Inflammatory macrophage (primary cell): ENCODE results near the gene ASAP3.

Source experiments
- DNase-seq, 2 donors: peaks; one replicate each; pipeline ENCODE4 v3.0.0-alpha.2; 2020 to 2022

Gene ASAP3

GRCh38 chr1:23422241-23422877 lies 61.6 kb downstream of the ASAP3 start:
- peak; percentile 81 to 90 for DNase-seq

DNA sequence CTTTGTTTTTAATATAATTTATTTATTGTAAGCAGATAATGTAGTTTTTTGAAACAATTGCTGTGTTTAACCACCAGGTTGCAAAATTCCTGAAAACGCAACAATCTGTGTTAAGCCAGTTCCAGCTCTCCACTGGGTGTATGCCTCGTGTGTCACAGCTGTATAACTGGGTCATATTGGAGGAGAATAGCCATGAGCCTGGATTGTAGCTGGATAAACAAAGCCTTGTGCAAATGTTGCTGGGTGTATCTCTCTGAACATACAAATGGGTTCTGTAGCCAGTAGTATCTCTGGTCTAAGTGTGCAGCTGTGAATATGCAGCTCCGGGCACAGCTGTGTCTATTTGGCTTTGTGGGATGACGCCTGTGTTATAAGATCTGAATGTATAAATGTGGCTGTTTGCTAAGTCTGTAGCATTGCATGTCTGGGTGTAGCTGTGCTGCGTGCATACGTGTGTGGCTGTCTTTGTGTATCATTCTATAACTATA lies 62.2 kb downstream of the ASAP3 start:
- DNase-seq = peak; percentile 23 to 49

DNA sequence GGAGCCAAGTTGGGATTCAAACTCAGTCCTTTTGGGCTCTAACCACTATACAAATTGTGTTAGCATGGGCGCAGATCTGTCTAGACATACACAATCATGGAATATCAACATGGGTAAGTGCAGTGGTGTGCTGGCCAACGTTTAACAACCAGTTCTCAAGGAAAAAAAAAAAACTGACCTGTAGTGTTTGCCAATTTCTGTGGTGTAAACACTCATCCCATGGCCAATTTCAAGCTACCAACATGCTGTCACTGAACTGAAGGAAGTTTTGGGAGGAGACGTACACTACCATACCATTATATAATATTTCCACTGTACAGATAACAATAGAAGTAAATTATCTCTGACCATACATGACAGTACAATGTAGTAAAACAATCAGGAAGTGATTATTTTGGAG lies 62.6 kb downstream of the ASAP3 start:
- no peak for DNase-seq

- DNase-seq = no peak
These were observed 63.2 kb downstream of the ASAP3 start for GRCh38 chr1:23420778-23421177.

DNA sequence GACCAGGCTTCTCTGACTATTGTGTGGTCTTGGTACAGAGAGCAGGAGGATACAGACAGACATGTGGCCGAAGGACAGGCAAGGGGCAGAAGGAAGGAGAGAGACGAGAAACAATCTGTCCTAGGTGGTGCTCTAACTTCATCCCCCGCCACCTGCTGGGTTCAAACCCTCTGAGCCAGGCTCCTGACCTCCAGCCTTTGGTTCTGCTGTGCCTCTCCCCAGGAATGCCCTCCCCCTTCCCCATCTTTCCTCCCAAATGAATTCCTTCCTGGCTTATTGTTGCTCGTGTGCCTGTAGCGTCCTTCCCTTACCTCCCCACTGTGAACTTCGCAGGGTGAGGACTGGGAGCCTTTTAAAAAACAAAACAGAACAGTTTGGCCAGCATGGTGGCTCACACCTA lies 64.8 kb downstream of the ASAP3 start:
- DNase-seq = no peak

- DNase-seq = no peak
These were observed 66.4 kb downstream of the ASAP3 start for GRCh38 chr1:23417570-23417969.

GRCh38 chr1:23416964-23417363 lies 67.0 kb downstream of the ASAP3 start:
- no peak for DNase-seq

- no peak for DNase-seq
These were observed 75.1 kb downstream of the ASAP3 start for GRCh38 chr1:23408797-23409290.

- no peak for DNase-seq
These were observed 76.9 kb downstream of the ASAP3 start for GRCh38 chr1:23407016-23407630.

GRCh38 chr1:23405946-23406345 lies 78.0 kb downstream of the ASAP3 start:
- DNase-seq = no peak

DNA sequence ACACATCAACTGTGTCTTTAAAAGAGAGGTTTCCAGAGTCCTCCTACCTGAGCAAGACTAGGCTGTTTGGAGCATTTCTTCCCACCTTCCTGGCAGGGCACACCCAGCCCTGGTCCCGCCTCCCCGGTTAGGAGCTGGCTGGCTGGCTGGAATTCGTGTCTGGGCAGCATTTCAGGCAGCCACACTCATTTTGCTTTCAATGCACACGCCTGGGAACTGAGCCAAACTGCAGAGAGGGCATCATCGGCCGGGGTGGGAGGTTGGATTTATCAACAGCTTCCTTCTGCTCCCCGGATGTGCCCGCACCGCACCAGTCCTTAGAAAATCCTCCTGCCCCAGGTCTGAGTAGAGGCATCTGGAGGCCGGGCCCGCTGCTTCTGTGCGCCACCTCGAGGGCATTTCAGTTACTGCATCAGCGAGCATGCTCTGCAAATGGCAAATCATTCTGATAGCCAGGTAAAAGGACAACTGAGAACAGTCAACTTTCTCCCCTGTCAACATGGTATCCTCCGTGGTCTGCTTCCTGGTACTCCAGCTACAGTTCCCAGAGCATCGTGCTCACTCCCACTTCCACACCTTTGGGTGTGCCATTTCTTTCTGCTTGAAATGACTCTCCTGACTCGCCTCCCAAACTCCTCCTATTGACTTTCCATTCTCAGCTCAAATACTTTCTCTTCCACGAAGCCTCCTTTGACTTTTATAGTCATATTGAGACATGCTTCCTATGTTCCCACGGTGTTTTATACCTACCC lies 80.1 kb downstream of the ASAP3 start:
- peak; percentile 76 for DNase-seq

DNA sequence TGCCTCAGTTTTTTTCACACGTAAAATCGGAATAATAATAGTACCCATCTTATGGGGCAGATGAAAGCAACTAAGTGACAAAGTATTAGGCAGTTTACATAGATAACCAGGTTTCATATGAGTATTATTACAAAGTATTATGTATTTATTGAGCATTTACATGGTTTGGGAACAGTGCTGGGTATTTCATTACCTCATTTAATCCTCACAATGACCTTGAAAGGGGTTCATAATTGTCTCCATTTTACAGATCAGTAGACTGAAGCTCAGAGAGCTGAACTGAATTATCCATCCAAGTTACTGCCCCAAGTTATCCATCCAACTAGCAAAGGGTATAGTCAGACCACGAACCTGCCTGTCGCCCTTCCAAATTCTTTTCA lies 80.6 kb downstream of the ASAP3 start:
- no peak for DNase-seq

- peak in 1 of 2 donors; percentile 13 for DNase-seq
These were observed 81.0 kb downstream of the ASAP3 start for GRCh38 chr1:23403038-23403336.

DNA sequence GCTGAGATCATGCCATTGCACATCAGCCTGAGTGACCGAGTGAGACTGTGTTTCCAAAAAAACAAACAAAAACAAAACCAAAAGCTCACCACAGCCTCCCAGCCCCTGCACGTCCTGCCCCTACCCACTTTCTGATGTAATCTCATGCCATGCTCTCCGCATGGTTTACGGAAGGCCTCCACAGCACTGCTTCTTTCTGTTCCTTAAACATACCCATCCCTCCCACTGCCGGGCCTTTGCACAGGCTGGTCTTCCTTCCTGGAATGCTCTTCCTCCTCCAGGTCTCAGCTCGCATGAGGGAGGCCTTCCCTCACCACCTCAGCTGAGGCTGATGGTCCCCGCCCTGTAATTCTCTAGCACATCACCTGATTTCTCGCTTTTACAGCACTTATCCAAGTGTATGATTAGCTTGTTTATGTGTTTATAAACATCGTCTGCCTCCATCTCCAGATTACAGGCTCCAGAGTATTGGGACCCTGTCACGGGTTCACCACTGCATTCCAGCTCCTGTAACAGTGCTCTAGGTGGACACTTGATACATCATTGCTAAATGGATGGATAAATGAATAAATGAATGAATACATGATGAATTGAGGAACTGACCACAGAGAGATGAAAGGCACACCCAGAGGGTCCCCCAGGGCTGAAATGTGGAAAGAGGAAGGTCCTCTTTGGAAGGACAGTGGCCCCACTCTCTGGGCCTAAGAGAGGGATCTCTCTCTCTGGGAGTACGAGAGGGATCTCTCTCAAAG lies 81.5 kb downstream of the ASAP3 start:
- peak; percentile 91 for DNase-seq

- DNase-seq = no peak
These were observed 82.7 kb downstream of the ASAP3 start for GRCh38 chr1:23401313-23401712.

DNA sequence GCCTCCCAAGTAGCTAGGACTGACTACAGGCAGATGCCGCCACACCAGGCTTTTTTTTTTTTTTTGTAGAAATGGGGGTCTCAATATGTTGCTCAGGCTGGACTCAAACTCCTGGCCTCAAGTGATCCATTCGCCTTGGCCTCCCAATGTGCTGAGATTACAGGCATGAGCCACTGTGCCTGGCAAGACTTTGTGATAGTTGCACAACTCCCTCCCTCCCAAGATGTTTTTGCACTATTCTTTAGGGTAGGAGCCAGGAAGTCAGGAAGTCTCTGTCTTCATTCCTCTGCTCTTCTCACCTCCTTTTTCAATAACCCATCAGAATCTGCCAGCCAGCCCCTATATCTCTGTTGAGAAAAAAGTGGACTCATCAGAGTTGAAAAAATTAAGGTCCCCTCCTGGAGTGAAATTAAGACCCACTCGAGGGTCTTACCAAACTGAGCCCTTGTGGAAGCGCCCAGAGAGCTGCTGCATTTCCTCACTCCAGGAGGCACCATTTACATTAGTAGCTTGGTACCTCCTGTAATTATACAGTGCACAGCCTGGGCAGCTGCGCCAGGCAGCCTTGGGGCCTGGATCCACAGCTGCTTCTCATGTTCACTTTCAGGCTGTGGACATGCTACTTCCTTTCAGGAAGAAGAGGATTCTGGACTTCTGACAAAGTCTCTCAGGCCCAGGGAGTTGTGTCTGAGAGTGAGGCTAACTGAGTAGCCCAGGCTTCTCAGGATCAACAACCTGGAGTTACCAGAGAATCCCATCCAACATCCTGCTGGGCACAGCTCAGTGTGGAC lies 83.5 kb downstream of the ASAP3 start:
- peak in 1 of 2 donors; percentile 23 for DNase-seq

GRCh38 chr1:23399229-23399628 lies 84.8 kb downstream of the ASAP3 start:
- DNase-seq = no peak

GRCh38 chr1:23397908-23398307 lies 86.1 kb downstream of the ASAP3 start:
- DNase-seq = no peak

GRCh38 chr1:23396380-23396779 lies 87.6 kb downstream of the ASAP3 start:
- no peak for DNase-seq

DNA sequence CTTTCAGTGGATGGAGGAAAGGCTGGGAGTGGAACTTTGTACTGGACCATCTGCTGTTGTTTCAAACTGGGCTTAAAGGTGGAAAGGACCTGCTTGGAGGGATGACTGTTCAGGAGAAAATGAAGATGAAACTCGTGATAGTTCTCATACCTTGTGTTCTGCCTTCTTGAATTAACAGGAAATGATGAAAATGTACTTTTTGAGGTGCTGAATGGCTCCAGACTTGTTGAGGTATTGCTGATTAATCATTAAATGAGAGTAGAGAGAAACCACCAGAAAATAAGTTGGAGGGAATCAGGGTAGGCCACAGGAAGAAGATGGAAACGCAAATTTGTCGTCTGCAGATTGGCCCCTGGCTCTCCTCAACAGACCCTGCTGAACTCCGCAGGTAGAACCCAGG lies 88.1 kb downstream of the ASAP3 start:
- DNase-seq = no peak

- DNase-seq = no peak
These were observed 88.7 kb downstream of the ASAP3 start for GRCh38 chr1:23395154-23395724.

DNA sequence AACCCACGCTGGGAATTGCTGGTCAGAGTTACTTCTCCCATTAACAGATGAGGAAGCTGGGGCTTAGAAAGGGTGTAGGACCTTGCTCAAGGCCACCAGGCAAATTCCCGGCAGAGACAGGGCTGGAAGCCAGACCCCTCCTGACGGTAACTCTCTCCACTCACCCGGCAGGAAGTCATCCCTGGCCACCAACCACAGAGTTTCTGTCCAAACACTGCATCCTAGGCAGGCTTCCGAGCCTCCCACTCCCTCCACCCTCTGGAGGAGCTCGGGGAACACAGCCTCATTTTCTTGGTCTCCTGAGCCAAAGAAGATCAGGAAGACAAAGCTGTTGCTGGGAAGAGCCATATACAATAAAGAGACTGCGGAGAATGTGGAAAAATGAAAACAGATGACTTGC lies 89.3 kb downstream of the ASAP3 start:
- DNase-seq = no peak
